ENCODE measurements around the gene KDM8.

The KDM8 gene

DNA sequence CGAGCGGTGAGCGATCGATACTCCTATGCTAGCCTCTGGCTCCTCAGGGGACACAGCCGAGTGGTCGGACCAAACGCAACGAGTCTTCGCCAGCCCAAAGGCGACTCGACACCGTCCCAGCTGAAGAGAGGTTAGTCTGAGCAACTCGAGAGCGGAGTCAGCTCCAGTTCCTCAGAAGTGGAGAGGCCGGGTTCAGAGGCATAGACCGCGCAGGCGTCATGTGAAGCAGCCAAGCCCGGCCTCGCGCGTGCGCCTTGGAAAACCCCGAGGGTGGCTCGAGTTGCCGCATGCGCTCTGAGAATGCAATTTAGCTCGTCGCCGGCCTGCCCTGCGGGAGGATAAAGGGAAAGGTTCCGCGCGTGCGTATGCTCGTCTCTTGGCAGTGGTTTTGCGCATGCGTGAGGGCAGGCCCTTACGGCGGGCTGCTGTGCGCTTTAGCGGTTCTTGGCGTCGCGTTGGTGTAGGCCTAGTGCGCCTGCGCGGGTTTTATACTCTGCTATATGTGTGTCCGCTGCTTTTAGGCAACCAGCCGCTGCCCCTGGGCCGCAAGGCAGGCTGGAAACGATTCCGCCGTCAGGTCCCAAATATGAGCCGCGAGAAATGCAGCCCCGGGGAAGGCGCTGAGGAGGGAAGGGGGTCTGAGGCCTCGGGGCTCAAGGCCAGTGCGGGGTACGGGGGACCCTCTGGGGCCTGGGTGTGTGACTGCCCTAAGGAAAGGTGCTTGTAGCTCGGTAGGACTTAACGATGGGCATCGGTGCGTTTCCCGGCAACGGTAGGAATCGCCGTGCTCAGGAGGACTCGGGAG, at the start of gene KDM8:
Gene KDM8, plus strand, starts transcription at position 20 of the 805 bp plus-strand sequence. CDS start 6,598 bp downstream, outside the sequence.
- TF ChIP-seq, protein P1, sequence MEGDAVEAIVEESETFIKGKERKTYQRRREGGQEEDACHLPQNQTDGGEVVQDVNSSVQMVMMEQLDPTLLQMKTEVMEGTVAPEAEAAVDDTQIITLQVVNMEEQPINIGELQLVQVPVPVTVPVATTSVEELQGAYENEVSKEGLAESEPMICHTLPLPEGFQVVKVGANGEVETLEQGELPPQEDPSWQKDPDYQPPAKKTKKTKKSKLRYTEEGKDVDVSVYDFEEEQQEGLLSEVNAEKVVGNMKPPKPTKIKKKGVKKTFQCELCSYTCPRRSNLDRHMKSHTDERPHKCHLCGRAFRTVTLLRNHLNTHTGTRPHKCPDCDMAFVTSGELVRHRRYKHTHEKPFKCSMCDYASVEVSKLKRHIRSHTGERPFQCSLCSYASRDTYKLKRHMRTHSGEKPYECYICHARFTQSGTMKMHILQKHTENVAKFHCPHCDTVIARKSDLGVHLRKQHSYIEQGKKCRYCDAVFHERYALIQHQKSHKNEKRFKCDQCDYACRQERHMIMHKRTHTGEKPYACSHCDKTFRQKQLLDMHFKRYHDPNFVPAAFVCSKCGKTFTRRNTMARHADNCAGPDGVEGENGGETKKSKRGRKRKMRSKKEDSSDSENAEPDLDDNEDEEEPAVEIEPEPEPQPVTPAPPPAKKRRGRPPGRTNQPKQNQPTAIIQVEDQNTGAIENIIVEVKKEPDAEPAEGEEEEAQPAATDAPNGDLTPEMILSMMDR (conservative IDR thresholded peaks at IDR 0.05): no peak
- TF ChIP-seq ZFX (IDR thresholded peaks at IDR 0.05): peak; percentile 66; the same call in 1 of the 2 replicates
- H3K27ac ChIP-seq: peak within 1 kb of the TSS; percentile 83

DNA sequence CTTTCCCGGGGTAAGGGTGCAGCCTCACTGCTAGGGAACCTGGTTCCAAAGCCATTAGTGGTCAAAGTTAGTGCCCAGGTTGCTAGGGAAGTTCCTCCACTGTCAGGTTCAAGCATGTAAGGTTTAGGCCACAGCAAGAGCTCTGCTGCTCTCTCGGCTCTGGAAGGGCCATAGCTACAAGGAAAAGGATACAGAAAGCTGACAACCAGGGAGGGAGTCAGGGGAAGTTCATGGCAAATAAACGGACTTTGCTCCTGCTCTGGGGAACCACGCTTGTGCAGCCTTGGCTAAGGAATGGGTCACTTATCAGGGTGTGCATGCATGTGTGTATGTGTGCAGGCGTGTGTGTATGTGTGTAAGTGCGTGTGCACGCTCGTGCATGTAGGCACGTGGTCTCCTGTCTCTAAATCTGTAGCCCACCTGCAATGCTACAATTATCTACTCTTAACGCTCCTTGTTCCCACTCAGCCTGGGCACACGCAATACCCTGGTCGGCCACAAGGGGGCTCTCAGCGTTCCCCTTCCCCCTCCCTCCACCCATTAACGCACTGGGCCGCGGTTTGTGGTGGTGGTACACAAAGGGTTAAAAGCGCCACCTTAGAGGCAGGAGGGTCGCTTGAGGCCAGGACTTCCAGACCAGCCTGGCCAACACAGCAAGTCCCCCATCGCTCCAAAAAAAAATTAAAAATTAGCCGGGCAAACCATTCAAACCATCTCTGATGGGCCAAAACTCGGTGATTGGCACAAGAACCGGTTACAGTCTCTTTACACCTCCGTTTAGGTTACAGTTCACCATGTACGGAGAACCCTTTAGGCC, 48.4 kb upstream of the KDM8 start:
- no peak overlapping the region for H3K27ac ChIP-seq
- no peak for TF ChIP-seq ZFX (IDR thresholded peaks at IDR 0.05)
- TF ChIP-seq, protein P1 (conservative IDR thresholded peaks at IDR 0.05): peak; percentile 97

DNA sequence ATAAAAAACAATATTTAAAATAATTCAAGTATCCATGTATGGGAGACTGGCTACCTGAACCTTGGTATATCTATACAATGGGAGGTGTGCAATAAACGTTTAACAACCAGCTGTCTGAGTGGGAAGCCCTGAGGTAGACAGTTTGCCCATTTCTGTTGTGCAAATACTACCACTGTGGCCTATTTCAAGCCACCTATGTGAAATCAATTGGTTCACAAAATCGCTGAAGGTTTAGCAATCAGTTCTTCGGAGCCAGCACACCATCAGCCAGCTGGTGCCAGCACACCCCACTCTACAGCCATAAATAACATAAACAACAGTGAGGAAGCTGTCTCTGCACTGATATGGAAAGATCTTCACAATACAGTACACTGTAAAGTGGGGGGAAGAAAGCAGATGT, 46.7 kb upstream of the KDM8 start:
- no peak overlapping the region for H3K27ac ChIP-seq
- TF ChIP-seq, protein P1 (conservative IDR thresholded peaks at IDR 0.05): no peak
- no peak for TF ChIP-seq ZFX (IDR thresholded peaks at IDR 0.05)

DNA sequence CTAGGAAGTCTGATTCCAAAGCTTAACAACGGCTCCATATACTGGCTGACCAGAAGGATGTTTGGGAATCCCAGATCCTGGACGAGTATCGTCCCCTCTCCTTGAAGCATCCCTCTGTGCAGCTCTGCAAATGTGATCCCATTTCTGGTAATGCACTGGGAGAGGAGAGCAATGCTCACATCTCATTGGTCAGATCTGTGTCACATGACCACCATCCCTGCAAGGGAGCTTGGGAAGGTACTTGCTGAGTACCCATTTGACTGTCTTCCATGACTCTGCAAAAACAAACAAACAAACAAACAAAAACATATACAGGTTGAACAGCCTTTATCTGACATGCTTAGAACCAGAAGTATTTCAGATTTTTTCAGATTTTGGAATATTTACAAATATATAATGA, 41.9 kb upstream of the KDM8 start:
- H3K27ac ChIP-seq: no peak overlapping the region
- TF ChIP-seq ZFX (IDR thresholded peaks at IDR 0.05): no peak
- TF ChIP-seq, protein P1 (conservative IDR thresholded peaks at IDR 0.05): no peak

DNA sequence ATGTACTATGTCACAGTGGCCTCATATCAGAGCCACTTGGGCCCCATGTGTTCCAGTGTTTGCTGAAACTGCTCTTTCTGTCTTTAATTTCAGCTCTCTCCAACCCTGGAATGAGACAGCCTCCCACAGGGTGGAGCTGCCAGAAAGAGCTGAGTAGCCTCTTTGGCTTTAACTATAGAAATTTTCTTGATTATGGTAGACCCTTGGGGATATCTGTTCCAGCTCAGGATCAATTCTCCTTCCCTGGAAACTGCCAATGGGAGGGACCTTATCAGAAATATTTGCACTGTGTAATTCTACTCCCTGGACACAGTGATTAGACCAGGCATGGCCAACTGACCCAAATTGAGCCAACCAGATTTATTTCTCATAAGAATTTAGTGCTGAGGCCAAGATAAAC, 39.0 kb upstream of the KDM8 start:
- H3K27ac ChIP-seq: no peak overlapping the region
- TF ChIP-seq ZFX (IDR thresholded peaks at IDR 0.05): no peak
- TF ChIP-seq, protein P1 (conservative IDR thresholded peaks at IDR 0.05): no peak

DNA sequence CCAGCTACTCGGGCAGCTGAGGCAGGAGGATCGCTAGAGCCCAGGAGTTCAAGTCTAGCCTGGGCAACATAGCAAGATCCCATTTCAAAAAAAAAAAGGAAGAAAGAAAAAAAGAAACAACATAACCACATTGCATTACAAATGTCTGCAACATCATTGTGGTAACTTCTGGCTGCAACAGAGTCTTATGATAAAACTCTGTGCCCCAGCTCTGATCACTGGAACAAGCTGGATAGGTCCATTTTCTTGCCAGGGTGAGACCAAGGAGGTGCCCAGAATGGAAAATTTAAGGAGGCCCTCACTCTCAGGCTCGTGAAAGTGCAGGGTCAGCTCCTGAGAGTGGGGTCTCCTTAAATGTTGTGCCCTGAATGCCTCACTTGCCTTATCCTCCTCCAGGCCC, 37.8 kb upstream of the KDM8 start:
- no peak overlapping the region for H3K27ac ChIP-seq
- TF ChIP-seq, protein P1 (conservative IDR thresholded peaks at IDR 0.05): no peak
- TF ChIP-seq ZFX (IDR thresholded peaks at IDR 0.05): no peak

DNA sequence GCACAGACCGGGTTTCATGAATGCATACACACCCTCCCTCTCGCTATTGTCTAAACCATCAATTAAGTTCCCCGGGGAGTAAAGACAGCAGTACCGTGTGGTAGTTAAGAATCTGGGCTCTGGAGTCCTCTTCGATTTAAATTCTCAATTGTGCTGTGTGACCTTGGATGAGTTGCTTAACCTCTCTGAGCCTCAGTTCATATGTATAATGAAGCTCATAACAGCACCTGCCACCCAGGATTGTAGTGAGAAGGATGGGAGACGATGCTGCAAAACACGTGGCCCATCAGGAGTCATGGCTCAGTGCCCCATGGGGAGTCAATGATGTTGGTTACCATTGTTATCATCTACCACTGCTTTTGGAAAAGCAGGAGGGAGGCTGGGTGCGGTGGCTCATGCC, 34.5 kb upstream of the KDM8 start:
- no peak overlapping the region for H3K27ac ChIP-seq
- TF ChIP-seq ZFX (IDR thresholded peaks at IDR 0.05): no peak
- TF ChIP-seq, protein P1 (conservative IDR thresholded peaks at IDR 0.05): no peak
